WTC11 (cell line): ENCODE measurements around the gene SPATA45. TPM values are rescaled to one million over a fixed set of nuclear protein-coding genes. Genes with fewer than 3 reads are reported as not detected.

ENCODE experiments used
- ATAC-seq: fragments of 200-7000 bp; cut with Tn5 transposase; 2 replicates; pipeline ENCODE4 v1.10.0; 2021; ENCODE audit warnings: mild to moderate bottlenecking, moderate library complexity
- CTCF ChIA-PET: fragments of 300-600 bp; sonication (Branson Sonifier 250); formaldehyde crosslinking; loops from one replicate; lab custom pipeline; 2021; ENCODE audit warnings: antibody characterized with exemption; lab: Charles Lee
- POLR2A ChIA-PET: fragments of 350-600 bp; sonication (Branson Sonifier 250); formaldehyde crosslinking; loops from one replicate; lab custom pipeline; 2021; ENCODE audit warnings: antibody characterized with exemption; lab: Charles Lee
- DNase-seq: peaks from one replicate; pipeline ENCODE4 v3.0.0; 2021; ENCODE audit warnings: low spot score
- H3K27ac Mint-ChIP-seq: 2 replicates; pipeline ENCODE4 v1.8.0; 2021; ENCODE audit warnings: mixed read lengths
- H3K27me3 Mint-ChIP-seq: 2 replicates; pipeline ENCODE4 v1.8.0; 2021; ENCODE audit warnings: low read depth, mild to moderate bottlenecking, moderate library complexity, mixed read lengths
- H3K36me3 Mint-ChIP-seq: 2 replicates; pipeline ENCODE4 v1.8.0; 2021; ENCODE audit warnings: mixed read lengths
- H3K4me1 Mint-ChIP-seq: 2 replicates; pipeline ENCODE4 v1.8.0; 2022; ENCODE audit warnings: mixed read lengths
- H3K4me3 Mint-ChIP-seq: 2 replicates; pipeline ENCODE4 v1.8.0; 2021; ENCODE audit warnings: mild to moderate bottlenecking, moderate library complexity, mixed read lengths
- H3K9me3 Mint-ChIP-seq: 2 replicates; pipeline ENCODE4 v1.8.0; 2021; ENCODE audit warnings: mixed read lengths
- AR ChIP-seq: fragments of 250-450 bp; sonication (Bioruptor Pico); IDR thresholded peaks from 2 replicates; pipeline ENCODE4 v1.9.0; 2021; ENCODE audit warnings: mild to moderate bottlenecking
- ATF1 ChIP-seq: sonication (generic); formaldehyde crosslinking; IDR thresholded peaks from 2 replicates; pipeline ENCODE4 v1.8.1; 2023; ENCODE audit warnings: mild to moderate bottlenecking, moderate library complexity, missing genetic modification reagents
- ATF2 ChIP-seq: sonication (generic); formaldehyde crosslinking; IDR thresholded peaks from 2 replicates; pipeline ENCODE4 v1.8.1; 2022; ENCODE audit warnings: low read depth, missing genetic modification reagents, borderline replicate concordance
- ATF6 ChIP-seq: sonication (generic); formaldehyde crosslinking; IDR thresholded peaks from 2 replicates; pipeline ENCODE4 v1.8.1; 2023; ENCODE audit warnings: mild to moderate bottlenecking, missing genetic modification reagents
- CTCF ChIP-seq: fragments of 200-600 bp; IDR thresholded peaks from 2 replicates; pipeline ENCODE4 v1.8.0; 2022; ENCODE audit warnings: antibody characterized with exemption
- E2F4 ChIP-seq: sonication (generic); formaldehyde crosslinking; IDR thresholded peaks from 2 replicates; pipeline ENCODE4 v1.8.1; 2022; ENCODE audit warnings: low read depth, mild to moderate bottlenecking, moderate library complexity, missing genetic modification reagents, borderline replicate concordance
- E2F5 ChIP-seq: sonication (generic); formaldehyde crosslinking; IDR thresholded peaks from 2 replicates; pipeline ENCODE4 v1.8.1; 2022; ENCODE audit warnings: mild to moderate bottlenecking, moderate library complexity, missing genetic modification reagents
- EMX1 ChIP-seq: fragments of 250-450 bp; sonication (Bioruptor Pico); IDR thresholded peaks from 2 replicates; pipeline ENCODE4 v1.8.0; 2021; ENCODE audit warnings: mild to moderate bottlenecking
- FOXP4 ChIP-seq: sonication (generic); formaldehyde crosslinking; IDR thresholded peaks from 2 replicates; pipeline ENCODE4 v1.8.0; 2022; ENCODE audit warnings: mild to moderate bottlenecking, missing genetic modification reagents
- NR1H2 ChIP-seq: sonication (generic); formaldehyde crosslinking; IDR thresholded peaks from 2 replicates; pipeline ENCODE4 v1.9.0; 2021; ENCODE audit warnings: mild to moderate bottlenecking, moderate library complexity, missing genetic modification reagents
- PRDM15 ChIP-seq: sonication (generic); formaldehyde crosslinking; IDR thresholded peaks from 2 replicates; pipeline ENCODE4 v1.8.0; 2022; ENCODE audit warnings: missing genetic modification reagents
- PRRX2 ChIP-seq: fragments of 250-450 bp; sonication (Bioruptor Pico); IDR thresholded peaks from 2 replicates; pipeline ENCODE4 v1.8.0; 2021; ENCODE audit warnings: mild to moderate bottlenecking
- SMAD3 ChIP-seq: sonication (generic); formaldehyde crosslinking; IDR thresholded peaks from 2 replicates; pipeline ENCODE4 v1.8.0; 2022; ENCODE audit warnings: missing genetic modification reagents, mild to moderate bottlenecking, borderline replicate concordance
- SMAD4 ChIP-seq: sonication (generic); formaldehyde crosslinking; IDR thresholded peaks from 2 replicates; pipeline ENCODE4 v1.8.0; 2022; ENCODE audit warnings: mild to moderate bottlenecking, missing genetic modification reagents
- SP1 ChIP-seq: sonication (generic); formaldehyde crosslinking; conservative IDR thresholded peaks from 2 replicates; pipeline ENCODE4 v1.8.1; 2022; ENCODE audit warnings: missing genetic modification reagents
- TCF7 ChIP-seq: sonication (generic); formaldehyde crosslinking; IDR thresholded peaks from 2 replicates; pipeline ENCODE4 v1.8.0; 2022; ENCODE audit warnings: mild to moderate bottlenecking, low read depth, missing genetic modification reagents, moderate library complexity
- ZNF232 ChIP-seq: sonication (generic); formaldehyde crosslinking; IDR thresholded peaks from 2 replicates; pipeline ENCODE4 v1.8.0; 2022; ENCODE audit warnings: mild to moderate bottlenecking, missing genetic modification reagents
- total RNA-seq: library from RNA; stranded (reverse); gene quantifications from 3 replicates; pipeline ENCODE4 v1.2.3, GENCODE V29; 2021

Gene SPATA45
- total RNA-seq, 1 experiment from 2014 or later = 0.90 TPM

- TF ChIP-seq ATF6 (CRISPR knock-in tag) (no peak), TCF7 (CRISPR knock-in tag) (no peak), PRDM15 (CRISPR knock-in tag) (no peak)
Observed at GRCh38 chr1:212820969-212821368, 26.5 kb downstream of the SPATA45 start (continued).

GRCh38 chr1:212819726-212820125 is 27.7 kb downstream of the SPATA45 start:
- CTCF ChIA-PET = interaction anchor here (0.9 kb wide), 1 partner anchor 14 kb away, joined by 3 read pairs; no protein-coding TSS in a partner anchor
- POLR2A ChIA-PET = interaction anchor here (0.5 to 0.7 kb wide), 2 partner anchors 24 to 44 kb away, joined by 3 read pairs; no protein-coding TSS in a partner anchor
- no peak for DNase-seq
- no peak for ATAC-seq
- no peak overlapping the region for H3K4me3 Mint-ChIP-seq
- H3K27me3 Mint-ChIP-seq = peaks cover 3% of the 10 kb centered on the region
- peaks cover 10% of the 10 kb centered on the region for H3K4me1 Mint-ChIP-seq
- H3K9me3 Mint-ChIP-seq = peaks cover 8% of the 10 kb centered on the region
- no peak overlapping the region for H3K27ac Mint-ChIP-seq
- H3K36me3 Mint-ChIP-seq = peaks cover 4% of the 10 kb centered on the region
- TF ChIP-seq CTCF (no peak), E2F4 (CRISPR knock-in tag) (no peak), FOXP4 (CRISPR knock-in tag) (no peak), E2F5 (CRISPR knock-in tag) (no peak), PRRX2 (CRISPR knock-in tag) (no peak), AR (no peak), EMX1 (CRISPR knock-in tag) (no peak), ATF1 (CRISPR knock-in tag) (no peak), ZNF232 (CRISPR knock-in tag) (no peak), SMAD4 (CRISPR knock-in tag) (no peak), SP1 (CRISPR knock-in tag) (no peak), ATF2 (CRISPR knock-in tag) (no peak), SMAD3 (CRISPR knock-in tag) (no peak), NR1H2 (CRISPR knock-in tag) (no peak), ATF6 (CRISPR knock-in tag) (no peak)
